Activated T-cell treated with anti-CD3 and anti-CD28 coated beads, Interleukin-2, amount 50 U/mL, for 24 hours (primary cell): ENCODE measurements around the gene LHPP.

Source experiments
- DNase-seq: peaks from one replicate; pipeline ENCODE4 v3.0.0-alpha.2; 2020
- H3K27ac Mint-ChIP-seq: 2 replicates; pipeline ENCODE4 v1.8.0; 2020; ENCODE audit warnings: mild to moderate bottlenecking, mixed read lengths
- H3K27me3 Mint-ChIP-seq: 2 replicates; pipeline ENCODE4 v1.8.0; 2020; ENCODE audit warnings: mixed read lengths
- H3K36me3 Mint-ChIP-seq: 2 replicates; pipeline ENCODE4 v1.8.0; 2020; ENCODE audit warnings: low read depth, mixed read lengths
- H3K4me1 Mint-ChIP-seq: 2 replicates; pipeline ENCODE4 v1.8.0; 2020; ENCODE audit warnings: low read depth, mixed read lengths
- H3K4me3 Mint-ChIP-seq: 2 replicates; pipeline ENCODE4 v1.8.0; 2020; ENCODE audit warnings: mild to moderate bottlenecking, moderate library complexity, mixed read lengths
- H3K9me3 Mint-ChIP-seq: 2 replicates; pipeline ENCODE4 v1.8.0; 2020; ENCODE audit warnings: mixed read lengths

The LHPP gene

DNA sequence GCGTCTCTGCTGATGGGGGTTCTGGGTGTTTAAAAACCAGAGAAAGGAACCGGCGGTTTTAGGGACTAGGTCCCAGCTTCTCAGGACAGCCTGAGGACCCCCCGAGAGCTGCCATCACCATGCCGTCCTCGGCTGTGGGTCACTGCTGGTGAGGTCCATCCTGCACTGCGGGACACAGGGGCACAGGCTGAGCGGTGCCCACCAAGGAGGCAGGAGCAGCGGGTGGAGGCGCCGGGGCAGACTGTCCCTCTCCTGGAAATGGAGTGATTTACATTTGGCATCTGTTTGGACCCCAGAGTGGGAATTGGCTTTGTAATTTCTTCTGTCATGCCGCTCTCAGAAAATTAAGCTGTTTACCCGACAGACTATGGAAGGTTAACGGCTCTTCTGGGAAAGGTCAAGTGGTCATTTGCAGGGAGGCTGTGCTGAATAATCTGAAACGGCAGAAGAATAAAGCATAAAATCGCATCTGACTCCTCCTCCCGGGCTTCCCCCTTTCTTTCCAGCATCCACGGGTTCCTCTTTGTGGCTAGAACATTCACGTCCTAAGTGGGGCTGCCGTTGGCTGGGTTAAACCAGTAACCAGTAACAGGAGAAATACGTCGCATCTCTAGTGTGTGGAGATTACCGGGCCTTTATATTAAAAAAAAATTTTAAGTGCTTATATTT is 31.7 kb downstream of the LHPP start:
- H3K27ac Mint-ChIP-seq, result no peak overlapping the region

DNA sequence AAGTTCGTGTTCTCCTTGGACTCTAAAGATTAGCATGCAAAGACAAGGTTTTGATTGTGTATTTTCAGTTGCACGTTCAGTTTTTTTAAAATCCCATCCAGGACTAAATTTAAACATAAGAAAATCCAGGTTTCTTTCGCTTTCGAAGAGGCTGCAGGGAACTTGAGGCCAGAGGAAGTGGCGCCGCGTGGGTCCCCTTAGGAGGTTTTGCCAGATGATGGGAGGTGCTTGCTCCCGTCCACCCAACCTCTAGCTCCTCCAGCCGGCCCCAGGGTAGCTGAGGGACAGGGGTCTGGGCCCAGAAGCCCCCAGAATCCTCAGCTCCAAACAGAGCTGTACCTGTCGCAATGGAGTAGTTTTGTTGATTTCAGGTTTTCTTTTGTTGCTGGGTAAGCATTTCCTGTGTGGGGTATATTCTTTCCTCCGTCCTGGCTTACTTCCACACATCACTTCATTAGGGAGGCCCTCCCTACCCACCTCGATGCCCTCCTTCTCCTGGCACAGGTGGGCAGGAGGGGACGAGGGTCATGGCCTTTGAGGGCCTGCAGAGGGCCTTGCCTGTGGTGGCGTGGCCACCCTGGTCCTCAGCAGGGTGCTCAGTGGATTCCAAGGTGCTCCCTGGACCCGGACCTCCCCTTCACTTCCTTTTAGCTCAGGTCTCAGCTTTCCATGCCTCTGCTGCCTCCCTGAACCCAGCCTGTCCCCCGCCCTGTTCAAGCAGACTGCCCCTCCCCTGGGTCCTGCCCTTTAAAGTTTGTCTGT is 32.6 kb downstream of the LHPP start:
- Mint-ChIP-seq H3K4me3 (peak overlapping the region; percentile 31), H3K27ac (peak overlapping the region; percentile 87), H3K27me3 (no peaks in the 10 kb centered on the region), H3K4me1 (peaks cover 11% of the 10 kb centered on the region), H3K36me3 (peaks cover 9% of the 10 kb centered on the region), H3K9me3 (no peaks in the 10 kb centered on the region)
- DNase-seq, result no peak

More for the DNA sequence above, 31.7 kb downstream of the LHPP start:
- no peak overlapping the region for H3K4me3 Mint-ChIP-seq
- peaks cover 12% of the 10 kb centered on the region for H3K36me3 Mint-ChIP-seq
- no peaks in the 10 kb centered on the region for H3K9me3 Mint-ChIP-seq
- no peaks in the 10 kb centered on the region for H3K27me3 Mint-ChIP-seq
- peaks cover 11% of the 10 kb centered on the region for H3K4me1 Mint-ChIP-seq
- DNase-seq, result no peak

DNA sequence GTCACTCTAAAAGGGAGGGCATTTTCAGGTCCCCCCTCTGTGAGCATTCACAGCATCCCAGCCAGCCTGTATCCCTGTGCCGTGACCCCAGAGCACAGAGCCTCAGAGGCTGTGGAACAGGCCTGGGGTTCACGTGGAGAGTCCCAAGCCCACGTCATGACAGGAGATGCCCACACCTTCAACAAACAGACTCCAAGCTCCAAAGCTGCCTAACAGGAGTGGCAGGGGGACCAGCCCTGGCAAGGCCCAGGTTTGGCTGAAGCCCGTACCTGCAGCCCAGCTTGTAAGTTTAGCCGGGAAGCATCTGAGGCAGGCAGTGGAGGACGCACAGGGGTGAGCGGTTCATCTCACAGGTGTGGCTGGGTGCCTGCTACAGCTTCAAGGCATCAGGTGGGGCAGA is 33.5 kb downstream of the LHPP start:
- no peak for DNase-seq
- Mint-ChIP-seq H3K4me1 (peaks cover 11% of the 10 kb centered on the region), H3K27ac (no peak overlapping the region), H3K27me3 (no peaks in the 10 kb centered on the region), H3K9me3 (no peaks in the 10 kb centered on the region), H3K36me3 (peaks cover 12% of the 10 kb centered on the region), H3K4me3 (no peak overlapping the region)

GRCh38 chr10:124495725-124496124 is 34.1 kb downstream of the LHPP start:
- DNase-seq, result no peak
- H3K4me1 Mint-ChIP-seq, result peaks cover 11% of the 10 kb centered on the region
- H3K27me3 Mint-ChIP-seq, result no peaks in the 10 kb centered on the region
- no peak overlapping the region for H3K4me3 Mint-ChIP-seq
- peaks cover 1% of the 10 kb centered on the region for H3K9me3 Mint-ChIP-seq
- no peak overlapping the region for H3K27ac Mint-ChIP-seq
- H3K36me3 Mint-ChIP-seq, result peaks cover 13% of the 10 kb centered on the region

GRCh38 chr10:124496150-124496549 is 34.5 kb downstream of the LHPP start:
- Mint-ChIP-seq H3K27ac (no peak overlapping the region), H3K4me1 (peaks cover 11% of the 10 kb centered on the region), H3K9me3 (peaks cover 4% of the 10 kb centered on the region), H3K4me3 (no peak overlapping the region), H3K36me3 (peaks cover 17% of the 10 kb centered on the region), H3K27me3 (no peaks in the 10 kb centered on the region)
- no peak for DNase-seq

DNA sequence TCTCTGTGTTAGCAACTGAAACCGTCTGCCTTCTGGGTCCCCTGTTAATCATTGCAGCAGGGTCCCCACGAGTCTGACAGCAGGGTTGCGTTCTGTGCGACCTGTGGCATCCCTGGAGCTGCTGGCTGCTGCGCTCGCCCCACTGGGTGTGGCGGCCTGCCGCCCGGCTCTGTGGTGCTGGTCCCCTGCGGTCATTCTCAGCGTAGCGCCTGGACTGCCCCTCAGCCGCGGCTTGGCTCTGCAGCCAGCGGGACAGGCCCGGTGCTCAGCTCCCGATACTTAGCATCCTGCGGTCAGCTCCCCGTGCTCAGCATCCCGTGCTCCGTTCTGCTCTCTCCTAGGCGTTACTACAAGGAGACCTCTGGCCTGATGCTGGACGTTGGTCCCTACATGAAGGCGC is 35.0 kb downstream of the LHPP start:
- no peak for DNase-seq
- H3K27ac Mint-ChIP-seq, result no peak overlapping the region
- H3K9me3 Mint-ChIP-seq, result peaks cover 4% of the 10 kb centered on the region
- peaks cover 20% of the 10 kb centered on the region for H3K36me3 Mint-ChIP-seq
- H3K4me1 Mint-ChIP-seq, result peaks cover 11% of the 10 kb centered on the region
- no peaks in the 10 kb centered on the region for H3K27me3 Mint-ChIP-seq
- H3K4me3 Mint-ChIP-seq, result no peak overlapping the region

DNA sequence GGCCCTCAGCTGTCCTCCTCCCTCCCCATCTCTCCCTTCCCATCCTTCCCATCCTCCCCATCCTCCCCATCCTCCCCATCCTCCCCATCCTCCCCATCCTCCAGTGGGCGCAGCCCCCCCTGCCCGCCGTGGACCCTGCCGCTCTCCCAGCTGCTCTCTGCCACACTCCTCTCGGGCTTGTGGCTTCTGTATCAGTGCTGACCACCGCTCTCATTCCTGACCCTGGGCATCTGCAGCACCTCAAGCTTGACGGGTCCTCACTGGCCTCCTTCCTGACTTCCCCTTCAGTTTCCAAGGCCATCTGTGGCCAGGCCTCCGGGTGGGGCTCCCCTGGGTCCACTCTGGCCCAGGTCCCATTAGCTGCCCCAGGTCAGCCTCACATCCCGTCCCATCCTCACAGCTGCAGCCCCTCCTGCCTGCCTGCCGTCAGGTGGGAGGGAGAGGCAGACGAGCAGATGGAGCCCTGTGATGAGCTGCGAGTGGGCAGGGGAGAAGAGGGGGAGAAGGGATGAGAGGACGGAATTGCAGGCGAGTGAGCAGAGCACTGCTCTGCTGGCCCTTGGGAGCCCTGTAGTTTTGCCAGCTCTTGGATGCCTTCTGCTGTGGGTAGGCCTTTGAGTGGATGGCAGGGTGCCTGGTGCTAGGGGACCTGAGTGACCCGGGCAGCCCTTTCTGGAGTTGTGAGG is 35.7 kb downstream of the LHPP start:
- Mint-ChIP-seq H3K36me3 (peaks cover 23% of the 10 kb centered on the region), H3K9me3 (peaks cover 4% of the 10 kb centered on the region), H3K27ac (no peak overlapping the region), H3K4me3 (no peak overlapping the region), H3K27me3 (no peaks in the 10 kb centered on the region), H3K4me1 (peaks cover 11% of the 10 kb centered on the region)
- no peak for DNase-seq

DNA sequence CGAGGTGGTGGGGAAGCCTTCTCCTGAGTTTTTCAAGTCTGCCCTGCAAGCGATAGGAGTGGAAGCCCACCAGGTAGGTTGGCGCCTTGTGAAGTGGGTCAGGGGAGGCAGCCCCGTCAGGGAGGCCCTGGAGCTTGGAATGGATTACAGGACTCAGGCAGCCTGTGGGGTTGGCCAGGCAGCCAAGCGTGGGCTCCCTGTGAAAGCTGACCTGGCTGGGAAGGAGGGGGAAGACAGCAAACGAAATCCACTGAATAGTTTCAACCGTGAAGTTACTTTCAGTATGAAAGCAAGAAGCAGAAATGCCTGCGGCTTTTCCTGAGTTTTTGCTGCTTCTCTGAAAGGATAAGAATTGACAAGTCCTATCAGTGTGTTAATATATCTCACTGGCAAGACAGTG is 36.4 kb downstream of the LHPP start:
- Mint-ChIP-seq H3K27me3 (no peaks in the 10 kb centered on the region), H3K4me3 (no peak overlapping the region), H3K27ac (no peak overlapping the region), H3K36me3 (peaks cover 20% of the 10 kb centered on the region), H3K4me1 (peaks cover 11% of the 10 kb centered on the region), H3K9me3 (peaks cover 4% of the 10 kb centered on the region)
- DNase-seq, result no peak

- no peak overlapping the region for H3K4me3 Mint-ChIP-seq
- no peak overlapping the region for H3K27ac Mint-ChIP-seq
- H3K36me3 Mint-ChIP-seq, result peaks cover 20% of the 10 kb centered on the region
- DNase-seq, result no peak
- peaks cover 4% of the 10 kb centered on the region for H3K9me3 Mint-ChIP-seq
- no peaks in the 10 kb centered on the region for H3K4me1 Mint-ChIP-seq
- H3K27me3 Mint-ChIP-seq, result no peaks in the 10 kb centered on the region
Observed at GRCh38 chr10:124500757-124501156, 39.1 kb downstream of the LHPP start.

- Mint-ChIP-seq H3K4me1 (no peaks in the 10 kb centered on the region), H3K9me3 (peaks cover 4% of the 10 kb centered on the region), H3K36me3 (peaks cover 19% of the 10 kb centered on the region), H3K27me3 (no peaks in the 10 kb centered on the region), H3K27ac (no peak overlapping the region), H3K4me3 (no peak overlapping the region)
- no peak for DNase-seq
Observed at GRCh38 chr10:124504711-124505110, 43.1 kb downstream of the LHPP start.

- no peak for DNase-seq
- Mint-ChIP-seq H3K4me3 (no peak overlapping the region), H3K9me3 (peaks cover 4% of the 10 kb centered on the region), H3K27ac (no peak overlapping the region), H3K27me3 (no peaks in the 10 kb centered on the region), H3K36me3 (peaks cover 15% of the 10 kb centered on the region), H3K4me1 (no peaks in the 10 kb centered on the region)
Observed at GRCh38 chr10:124505279-124505678, 43.7 kb downstream of the LHPP start.

DNA sequence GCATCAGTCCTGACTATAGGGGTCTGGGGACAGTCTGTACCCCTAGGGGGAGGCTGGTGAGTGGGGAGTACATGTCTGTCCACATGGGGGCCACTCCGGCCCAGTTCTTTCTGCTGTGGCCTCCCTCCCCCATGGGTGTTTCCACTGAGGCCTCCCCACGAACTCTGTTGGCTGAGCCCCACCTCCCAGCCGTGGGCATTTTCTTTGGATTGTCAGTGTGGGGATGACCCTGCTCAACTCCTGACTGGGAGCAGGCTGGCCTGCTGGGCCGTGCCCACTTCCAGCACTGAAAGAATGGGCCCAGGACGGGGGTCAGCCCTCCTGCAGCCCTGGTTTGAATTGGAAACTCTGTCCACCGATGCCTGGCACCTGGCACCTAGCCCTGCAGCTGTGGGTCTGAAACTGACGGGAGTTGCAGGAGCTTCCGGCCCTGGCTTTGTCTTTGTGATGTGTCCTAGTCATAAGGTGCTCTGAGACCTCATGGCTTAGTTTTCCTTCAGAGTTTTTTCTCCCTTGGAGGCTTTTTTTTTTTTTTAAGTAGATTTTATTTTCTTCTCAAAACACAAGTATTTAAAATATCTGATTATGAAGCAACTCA is 46.5 kb downstream of the LHPP start:
- Mint-ChIP-seq H3K4me3 (no peak overlapping the region), H3K4me1 (peaks cover 11% of the 10 kb centered on the region), H3K27ac (no peak overlapping the region), H3K36me3 (no peaks in the 10 kb centered on the region), H3K9me3 (no peaks in the 10 kb centered on the region), H3K27me3 (no peaks in the 10 kb centered on the region)
- no peak for DNase-seq

- no peak for DNase-seq
- no peaks in the 10 kb centered on the region for H3K36me3 Mint-ChIP-seq
- no peak overlapping the region for H3K27ac Mint-ChIP-seq
- H3K4me3 Mint-ChIP-seq, result no peak overlapping the region
- H3K9me3 Mint-ChIP-seq, result no peaks in the 10 kb centered on the region
- H3K4me1 Mint-ChIP-seq, result peaks cover 11% of the 10 kb centered on the region
- no peaks in the 10 kb centered on the region for H3K27me3 Mint-ChIP-seq
Observed at GRCh38 chr10:124508907-124509454, 47.4 kb downstream of the LHPP start.

GRCh38 chr10:124509880-124510632 is 48.4 kb downstream of the LHPP start:
- Mint-ChIP-seq H3K36me3 (no peaks in the 10 kb centered on the region), H3K27me3 (no peaks in the 10 kb centered on the region), H3K9me3 (no peaks in the 10 kb centered on the region), H3K4me3 (no peak overlapping the region), H3K4me1 (peaks cover 11% of the 10 kb centered on the region), H3K27ac (no peak overlapping the region)
- DNase-seq, result no peak
